Measurements from ENCODE around the gene TIPARP. TPM values are rescaled to one million over a fixed set of nuclear protein-coding genes. Genes with fewer than 3 reads are reported as not detected.
A peak's percentile ranks its signal among the peaks of the same experiment; 100 is the strongest.

TIPARP gene
- total and polyA plus RNA-seq, 2 experiments from 2014 or later: 4.5 to 6.9 TPM

DNA sequence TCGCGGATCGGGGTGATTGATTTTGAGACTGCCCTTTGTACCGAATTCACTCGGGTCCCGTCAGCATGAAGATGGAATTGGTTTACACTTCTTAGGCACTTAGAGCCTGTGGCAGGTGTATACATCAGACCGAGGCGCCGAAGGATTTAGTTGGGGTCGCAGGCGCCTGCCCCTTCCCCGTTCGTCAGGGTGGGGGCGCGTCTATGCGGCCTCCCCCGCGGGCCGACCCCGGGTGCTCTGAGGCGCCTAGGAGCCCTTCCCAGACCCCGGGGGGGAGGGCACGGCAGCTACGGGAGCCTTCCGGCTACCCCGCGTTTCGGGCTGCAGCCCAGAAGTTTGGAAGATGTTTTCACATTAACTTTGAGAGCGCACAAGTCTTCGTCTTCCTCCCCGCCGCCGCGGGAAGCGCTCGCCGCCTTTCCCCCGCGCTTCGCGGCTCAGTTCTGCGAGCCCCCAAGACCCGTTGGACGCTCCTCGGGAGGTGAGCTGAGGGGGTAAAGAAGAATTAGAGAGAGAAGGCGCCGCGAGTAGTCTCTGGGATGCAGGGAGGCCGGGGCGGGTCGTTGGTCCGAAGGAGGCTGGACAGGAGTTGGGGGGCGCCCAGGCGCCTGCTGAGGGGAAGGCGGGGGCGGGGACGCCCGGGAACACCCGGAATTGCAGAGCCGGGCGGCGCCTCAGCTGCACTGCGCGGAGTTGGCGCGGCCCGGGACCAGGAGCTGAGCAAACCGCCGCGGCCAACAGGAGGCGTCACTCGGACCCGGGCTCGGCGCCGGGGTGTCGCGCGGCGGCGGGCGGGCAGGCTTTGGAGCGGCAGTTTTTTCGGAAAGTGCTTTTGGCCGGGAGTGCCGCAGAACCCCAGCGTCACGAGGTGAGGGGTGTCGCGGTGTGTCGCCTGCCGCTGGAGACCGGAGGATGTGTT, 780 bp downstream of the TIPARP start:
- H3K4me2 ChIP-seq: peak overlapping the region; percentile 86
- no peaks in the 10 kb centered on the region for H3K9me2 ChIP-seq (ENCODE audit: insufficient read depth)
- peaks cover 19% of the 10 kb centered on the region; the same call in 1 of the 2 replicates for H4K20me1 ChIP-seq (replicated peaks; ENCODE audit: insufficient read depth)
- Mint-ChIP-seq H3K4me3 (peak overlapping the region; percentile 94), H3K4me1 (peaks cover 22% of the 10 kb centered on the region), H3K9me3 (no peaks in the 10 kb centered on the region), H3K27me3 (ENCODE audit: insufficient read depth, low read depth, poor library complexity) (peaks cover 3% of the 10 kb centered on the region), H3K36me3 (ENCODE audit: low read depth) (peaks cover 15% of the 10 kb centered on the region), H3K27ac (no peak overlapping the region)
- H3K36me3 ChIP-seq (ENCODE audit: insufficient read depth): peaks cover 12% of the 10 kb centered on the region
- TF ChIP-seq, protein P1, sequence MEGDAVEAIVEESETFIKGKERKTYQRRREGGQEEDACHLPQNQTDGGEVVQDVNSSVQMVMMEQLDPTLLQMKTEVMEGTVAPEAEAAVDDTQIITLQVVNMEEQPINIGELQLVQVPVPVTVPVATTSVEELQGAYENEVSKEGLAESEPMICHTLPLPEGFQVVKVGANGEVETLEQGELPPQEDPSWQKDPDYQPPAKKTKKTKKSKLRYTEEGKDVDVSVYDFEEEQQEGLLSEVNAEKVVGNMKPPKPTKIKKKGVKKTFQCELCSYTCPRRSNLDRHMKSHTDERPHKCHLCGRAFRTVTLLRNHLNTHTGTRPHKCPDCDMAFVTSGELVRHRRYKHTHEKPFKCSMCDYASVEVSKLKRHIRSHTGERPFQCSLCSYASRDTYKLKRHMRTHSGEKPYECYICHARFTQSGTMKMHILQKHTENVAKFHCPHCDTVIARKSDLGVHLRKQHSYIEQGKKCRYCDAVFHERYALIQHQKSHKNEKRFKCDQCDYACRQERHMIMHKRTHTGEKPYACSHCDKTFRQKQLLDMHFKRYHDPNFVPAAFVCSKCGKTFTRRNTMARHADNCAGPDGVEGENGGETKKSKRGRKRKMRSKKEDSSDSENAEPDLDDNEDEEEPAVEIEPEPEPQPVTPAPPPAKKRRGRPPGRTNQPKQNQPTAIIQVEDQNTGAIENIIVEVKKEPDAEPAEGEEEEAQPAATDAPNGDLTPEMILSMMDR (conservative IDR thresholded peaks at IDR 0.05; ENCODE audit: low read depth in 2 of 2): peak; percentile 51 to 68
- TF ChIP-seq, protein P2, sequence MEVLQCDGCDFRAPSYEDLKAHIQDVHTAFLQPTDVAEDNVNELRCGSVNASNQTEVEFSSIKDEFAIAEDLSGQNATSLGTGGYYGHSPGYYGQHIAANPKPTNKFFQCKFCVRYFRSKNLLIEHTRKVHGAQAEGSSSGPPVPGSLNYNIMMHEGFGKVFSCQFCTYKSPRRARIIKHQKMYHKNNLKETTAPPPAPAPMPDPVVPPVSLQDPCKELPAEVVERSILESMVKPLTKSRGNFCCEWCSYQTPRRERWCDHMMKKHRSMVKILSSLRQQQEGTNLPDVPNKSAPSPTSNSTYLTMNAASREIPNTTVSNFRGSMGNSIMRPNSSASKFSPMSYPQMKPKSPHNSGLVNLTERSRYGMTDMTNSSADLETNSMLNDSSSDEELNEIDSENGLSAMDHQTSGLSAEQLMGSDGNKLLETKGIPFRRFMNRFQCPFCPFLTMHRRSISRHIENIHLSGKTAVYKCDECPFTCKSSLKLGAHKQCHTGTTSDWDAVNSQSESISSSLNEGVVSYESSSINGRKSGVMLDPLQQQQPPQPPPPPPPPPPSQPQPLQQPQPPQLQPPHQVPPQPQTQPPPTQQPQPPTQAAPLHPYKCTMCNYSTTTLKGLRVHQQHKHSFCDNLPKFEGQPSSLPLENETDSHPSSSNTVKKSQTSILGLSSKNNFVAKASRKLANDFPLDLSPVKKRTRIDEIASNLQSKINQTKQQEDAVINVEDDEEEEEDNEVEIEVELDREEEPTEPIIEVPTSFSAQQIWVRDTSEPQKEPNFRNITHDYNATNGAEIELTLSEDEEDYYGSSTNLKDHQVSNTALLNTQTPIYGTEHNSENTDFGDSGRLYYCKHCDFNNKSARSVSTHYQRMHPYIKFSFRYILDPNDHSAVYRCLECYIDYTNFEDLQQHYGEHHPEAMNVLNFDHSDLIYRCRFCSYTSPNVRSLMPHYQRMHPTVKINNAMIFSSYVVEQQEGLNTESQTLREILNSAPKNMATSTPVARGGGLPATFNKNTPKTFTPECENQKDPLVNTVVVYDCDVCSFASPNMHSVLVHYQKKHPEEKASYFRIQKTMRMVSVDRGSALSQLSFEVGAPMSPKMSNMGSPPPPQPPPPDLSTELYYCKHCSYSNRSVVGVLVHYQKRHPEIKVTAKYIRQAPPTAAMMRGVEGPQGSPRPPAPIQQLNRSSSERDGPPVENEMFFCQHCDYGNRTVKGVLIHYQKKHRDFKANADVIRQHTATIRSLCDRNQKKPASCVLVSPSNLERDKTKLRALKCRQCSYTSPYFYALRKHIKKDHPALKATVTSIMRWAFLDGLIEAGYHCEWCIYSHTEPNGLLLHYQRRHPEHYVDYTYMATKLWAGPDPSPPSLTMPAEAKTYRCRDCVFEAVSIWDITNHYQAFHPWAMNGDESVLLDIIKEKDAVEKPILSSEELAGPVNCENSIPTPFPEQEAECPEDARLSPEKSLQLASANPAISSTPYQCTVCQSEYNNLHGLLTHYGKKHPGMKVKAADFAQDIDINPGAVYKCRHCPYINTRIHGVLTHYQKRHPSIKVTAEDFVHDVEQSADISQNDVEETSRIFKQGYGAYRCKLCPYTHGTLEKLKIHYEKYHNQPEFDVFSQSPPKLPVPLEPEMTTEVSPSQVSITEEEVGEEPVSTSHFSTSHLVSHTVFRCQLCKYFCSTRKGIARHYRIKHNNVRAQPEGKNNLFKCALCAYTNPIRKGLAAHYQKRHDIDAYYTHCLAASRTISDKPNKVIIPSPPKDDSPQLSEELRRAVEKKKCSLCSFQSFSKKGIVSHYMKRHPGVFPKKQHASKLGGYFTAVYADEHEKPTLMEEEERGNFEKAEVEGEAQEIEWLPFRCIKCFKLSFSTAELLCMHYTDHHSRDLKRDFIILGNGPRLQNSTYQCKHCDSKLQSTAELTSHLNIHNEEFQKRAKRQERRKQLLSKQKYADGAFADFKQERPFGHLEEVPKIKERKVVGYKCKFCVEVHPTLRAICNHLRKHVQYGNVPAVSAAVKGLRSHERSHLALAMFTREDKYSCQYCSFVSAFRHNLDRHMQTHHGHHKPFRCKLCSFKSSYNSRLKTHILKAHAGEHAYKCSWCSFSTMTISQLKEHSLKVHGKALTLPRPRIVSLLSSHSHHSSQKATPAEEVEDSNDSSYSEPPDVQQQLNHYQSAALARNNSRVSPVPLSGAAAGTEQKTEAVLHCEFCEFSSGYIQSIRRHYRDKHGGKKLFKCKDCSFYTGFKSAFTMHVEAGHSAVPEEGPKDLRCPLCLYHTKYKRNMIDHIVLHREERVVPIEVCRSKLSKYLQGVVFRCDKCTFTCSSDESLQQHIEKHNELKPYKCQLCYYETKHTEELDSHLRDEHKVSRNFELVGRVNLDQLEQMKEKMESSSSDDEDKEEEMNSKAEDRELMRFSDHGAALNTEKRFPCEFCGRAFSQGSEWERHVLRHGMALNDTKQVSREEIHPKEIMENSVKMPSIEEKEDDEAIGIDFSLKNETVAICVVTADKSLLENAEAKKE (CRISPR knock-in tag; IDR thresholded peaks at IDR 0.05): no peak
- peak; percentile 22; the same call in 1 of the 2 replicates for TF ChIP-seq CREB1 (CRISPR knock-in tag; IDR thresholded peaks at IDR 0.05; ENCODE audit: low read depth)
- peak overlapping the region; percentile 70 for H2AFZ ChIP-seq
- peak overlapping the region; percentile 97 for H3K4me3 ChIP-seq
- H3F3A ChIP-seq (replicated peaks; ENCODE audit: low read depth): 0 out of 2 replicates have a peak, but pooled peaks cover 3% of the 10 kb centered on the region
- H3K4me1 ChIP-seq (ENCODE audit: insufficient read depth): 0 out of 2 replicates have a peak, but pooled peaks cover 4% of the 10 kb centered on the region
- no peak overlapping the region for H3K27ac ChIP-seq (ENCODE audit: low read depth)
- peak; percentile 82 for DNase-seq (ENCODE audit: low spot score)
- ATAC-seq: peak; percentile 68
- H3K27me3 ChIP-seq (ENCODE audit: insufficient read depth): peaks cover 16% of the 10 kb centered on the region; the same call in 1 of the 2 replicates
- peaks cover 40% of the 10 kb centered on the region for H3K79me2 ChIP-seq (replicated peaks; ENCODE audit: insufficient read depth)

Measured in GM23338 (cell line).